Hepatocyte (in vitro differentiated cells): ENCODE data around the gene COL28A1. TPM values are rescaled to one million over a fixed set of nuclear protein-coding genes. Genes with fewer than 3 reads are reported as not detected.

Experiments used
- DNase-seq: peaks from one replicate; pipeline ENCODE4 v3.0.0-alpha.2; 2016; ENCODE audit warnings: low spot score
- H2AFZ ChIP-seq: fragments of 200-600 bp; sonication (generic); 2 replicates; pipeline ENCODE4 v1.6.0; 2016; ENCODE audit warnings: antibody characterized with exemption, mild to moderate bottlenecking
- H3K27ac ChIP-seq: fragments of 200-600 bp; sonication (generic); 2 replicates; pipeline ENCODE4 v1.5.1; 2016; ENCODE audit warnings: mild to moderate bottlenecking
- H3K27me3 ChIP-seq: fragments of 200-600 bp; sonication (generic); 2 replicates; pipeline ENCODE4 v1.6.1; 2016
- H3K36me3 ChIP-seq: fragments of 200-600 bp; sonication (generic); replicated peaks from 2 replicates; pipeline ENCODE4 v1.5.1; 2016; ENCODE audit warnings: low read depth; ENCODE audit not compliant: insufficient read depth
- H3K4me1 ChIP-seq: fragments of 200-600 bp; sonication (generic); 2 replicates; pipeline ENCODE4 v1.5.1; 2016; ENCODE audit warnings: mild to moderate bottlenecking, moderate library complexity; ENCODE audit not compliant: insufficient read depth
- H3K4me2 ChIP-seq: fragments of 200-600 bp; sonication (generic); 2 replicates; pipeline ENCODE4 v1.6.0; 2016
- H3K4me3 ChIP-seq: fragments of 200-600 bp; sonication (generic); 2 replicates; pipeline ENCODE4 v1.5.1; 2016; ENCODE audit warnings: mild to moderate bottlenecking
- H3K79me2 ChIP-seq: fragments of 200-600 bp; sonication (generic); 2 replicates; pipeline ENCODE4 v1.6.0; 2017; ENCODE audit warnings: mild to moderate bottlenecking
- H3K9me2 ChIP-seq: fragments of 200-600 bp; sonication (generic); replicated peaks from 2 replicates; pipeline ENCODE4 v1.6.0; 2017; ENCODE audit warnings: mild to moderate bottlenecking; ENCODE audit not compliant: insufficient read depth
- H3K9me3 ChIP-seq: fragments of 200-600 bp; sonication (generic); 2 replicates; pipeline ENCODE4 v1.5.1; 2016; ENCODE audit warnings: low read depth, mild to moderate bottlenecking
- H4K20me1 ChIP-seq: fragments of 200-600 bp; sonication (generic); 2 replicates; pipeline ENCODE4 v1.6.0; 2016; ENCODE audit warnings: mild to moderate bottlenecking; ENCODE audit not compliant: insufficient read depth, poor library complexity, severe bottlenecking
- EZH2 ChIP-seq: fragments of 200-600 bp; sonication (generic); IDR thresholded peaks from 2 replicates; pipeline ENCODE4 v1.6.1; 2016; ENCODE audit warnings: antibody characterized with exemption, mild to moderate bottlenecking, borderline replicate concordance
- EZH2phosphoT487 ChIP-seq: fragments of 200-600 bp; sonication (generic); IDR thresholded peaks from one replicate; pipeline ENCODE4 v1.6.1; 2018; ENCODE audit warnings: antibody characterized with exemption, mild to moderate bottlenecking, low read depth, moderate library complexity; ENCODE audit not compliant: unreplicated experiment, severe bottlenecking
- WGBS: methylation state at CpG from one replicate; pipeline ENCODE4 v1.1.6; 2016; ENCODE audit warnings: low lambda C conversion rate; ENCODE audit errors: missing lambda C conversion rate; 5-methylcytosine and 5-hydroxymethylcytosine counted together
- polyA plus RNA-seq: library from polyadenylated mRNA; unstranded; fragments of >200 nt; fragmentation: Nextera tagmentation; extraction: Ambion mirVana; gene quantifications from 2 replicates; pipeline ENCODE4 v1.2.1, GENCODE V29; 2016
- total RNA-seq: library from RNA; depleted of rRNA; stranded (reverse); fragments of >200 nt; gene quantifications from 2 replicates; pipeline ENCODE4 v1.2.3, GENCODE V29; 2014
- TF ChIP-seq, protein P1 (sequence below): fragments of 200-600 bp; sonication (generic); IDR thresholded peaks from 2 replicates; pipeline ENCODE4 v1.5.1; 2016; ENCODE audit warnings: antibody characterized with exemption, mild to moderate bottlenecking; ENCODE audit not compliant: poor library complexity

COL28A1 gene
- total and polyA plus RNA-seq, 2 experiments from 2014 or later: 0.28 to 0.47 TPM

DNA sequence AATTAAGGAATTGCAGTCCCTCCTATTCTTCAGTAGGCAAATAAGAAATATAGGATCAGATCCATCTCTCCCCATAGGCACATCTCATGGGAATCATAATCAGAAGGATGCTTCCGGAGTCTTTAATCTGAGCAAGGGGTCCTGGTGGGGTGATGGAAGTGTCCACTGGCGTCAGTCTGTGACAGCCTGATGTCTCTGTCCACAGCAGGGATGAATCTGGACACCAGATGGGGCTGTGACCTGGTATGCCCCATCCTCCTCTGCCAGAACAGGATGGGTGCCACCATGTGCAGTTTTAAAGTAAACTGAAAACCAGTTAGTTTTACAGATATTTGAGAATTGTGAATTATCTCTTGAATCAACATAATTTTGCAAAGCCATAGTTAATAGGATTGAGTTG, 204.7 kb downstream of the COL28A1 start:
- no peak overlapping the region for H3K4me2 ChIP-seq
- 72% methylated on average over 2 of the region's 2 CpGs for WGBS
- H3K36me3 ChIP-seq: no peaks in the 10 kb centered on the region
- no peaks in the 10 kb centered on the region for H4K20me1 ChIP-seq
- H2AFZ ChIP-seq: no peak overlapping the region
- no peak overlapping the region for H3K27ac ChIP-seq
- no peaks in the 10 kb centered on the region for H3K9me3 ChIP-seq
- no peak for TF ChIP-seq EZH2phosphoT487
- TF ChIP-seq EZH2: no peak
- TF ChIP-seq, protein P1, sequence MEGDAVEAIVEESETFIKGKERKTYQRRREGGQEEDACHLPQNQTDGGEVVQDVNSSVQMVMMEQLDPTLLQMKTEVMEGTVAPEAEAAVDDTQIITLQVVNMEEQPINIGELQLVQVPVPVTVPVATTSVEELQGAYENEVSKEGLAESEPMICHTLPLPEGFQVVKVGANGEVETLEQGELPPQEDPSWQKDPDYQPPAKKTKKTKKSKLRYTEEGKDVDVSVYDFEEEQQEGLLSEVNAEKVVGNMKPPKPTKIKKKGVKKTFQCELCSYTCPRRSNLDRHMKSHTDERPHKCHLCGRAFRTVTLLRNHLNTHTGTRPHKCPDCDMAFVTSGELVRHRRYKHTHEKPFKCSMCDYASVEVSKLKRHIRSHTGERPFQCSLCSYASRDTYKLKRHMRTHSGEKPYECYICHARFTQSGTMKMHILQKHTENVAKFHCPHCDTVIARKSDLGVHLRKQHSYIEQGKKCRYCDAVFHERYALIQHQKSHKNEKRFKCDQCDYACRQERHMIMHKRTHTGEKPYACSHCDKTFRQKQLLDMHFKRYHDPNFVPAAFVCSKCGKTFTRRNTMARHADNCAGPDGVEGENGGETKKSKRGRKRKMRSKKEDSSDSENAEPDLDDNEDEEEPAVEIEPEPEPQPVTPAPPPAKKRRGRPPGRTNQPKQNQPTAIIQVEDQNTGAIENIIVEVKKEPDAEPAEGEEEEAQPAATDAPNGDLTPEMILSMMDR: no peak
- no peak overlapping the region for H3K4me3 ChIP-seq
- H3K4me1 ChIP-seq: no peaks in the 10 kb centered on the region
- no peaks in the 10 kb centered on the region for H3K79me2 ChIP-seq
- no peaks in the 10 kb centered on the region for H3K9me2 ChIP-seq
- no peaks in the 10 kb centered on the region for H3K27me3 ChIP-seq
- no peak for DNase-seq

DNA sequence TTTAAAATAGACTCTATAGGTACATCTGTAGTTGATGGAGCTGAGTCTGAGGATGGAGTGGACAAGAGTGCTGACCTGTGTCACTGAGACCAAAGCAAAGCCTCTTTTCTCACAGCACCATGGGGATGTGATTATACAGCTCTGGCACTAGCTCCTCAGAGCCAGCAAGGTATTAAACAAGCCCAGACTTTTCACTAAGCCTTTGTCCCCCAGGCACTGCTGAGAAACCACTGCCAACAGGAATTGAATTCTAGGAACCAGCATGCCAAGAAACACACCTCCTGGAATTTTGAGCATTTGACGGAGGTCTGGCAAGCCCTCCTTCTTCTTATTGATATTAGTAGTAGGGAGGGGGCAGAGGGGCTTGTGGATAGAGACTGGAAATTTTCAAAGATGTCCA, 206.3 kb downstream of the COL28A1 start:
- no peaks in the 10 kb centered on the region for H3K9me3 ChIP-seq
- no peaks in the 10 kb centered on the region for H3K79me2 ChIP-seq
- no peaks in the 10 kb centered on the region for H3K36me3 ChIP-seq
- H3K4me2 ChIP-seq: no peak overlapping the region
- H3K27me3 ChIP-seq: no peaks in the 10 kb centered on the region
- no peak overlapping the region for H2AFZ ChIP-seq
- no peaks in the 10 kb centered on the region for H3K9me2 ChIP-seq
- H3K4me3 ChIP-seq: no peak overlapping the region
- 35% methylated on average over 1 of the region's 1 CpG for WGBS
- H4K20me1 ChIP-seq: no peaks in the 10 kb centered on the region
- no peak for TF ChIP-seq EZH2
- TF ChIP-seq, protein P1: no peak
- TF ChIP-seq EZH2phosphoT487: no peak
- no peaks in the 10 kb centered on the region for H3K4me1 ChIP-seq
- no peak for DNase-seq
- no peak overlapping the region for H3K27ac ChIP-seq

DNA sequence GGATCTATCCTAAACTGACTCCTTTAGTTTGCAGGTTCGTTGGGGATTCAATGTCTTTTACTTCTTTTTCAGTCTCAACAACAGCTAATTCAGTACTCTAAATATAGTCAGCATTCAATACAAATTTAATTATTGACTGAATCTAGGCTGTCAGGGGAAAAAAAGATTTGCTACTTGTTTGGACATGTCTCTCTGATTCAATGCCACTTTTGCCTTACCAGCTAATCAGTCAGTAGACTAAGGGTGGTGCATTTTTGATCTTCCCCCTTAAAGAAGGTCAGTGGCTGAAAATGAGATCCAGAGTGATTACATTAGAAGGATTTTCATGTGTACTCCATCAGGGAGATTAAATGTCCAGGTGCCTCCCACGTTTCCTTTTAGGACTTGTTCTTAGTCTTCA, 208.2 kb downstream of the COL28A1 start:
- Histone ChIP-seq H3K4me2 (no peak overlapping the region), H3K36me3 (no peaks in the 10 kb centered on the region), H3K79me2 (no peaks in the 10 kb centered on the region), H2AFZ (no peak overlapping the region), H3K4me1 (peaks cover 4% of the 10 kb centered on the region), H3K27ac (no peak overlapping the region), H4K20me1 (no peaks in the 10 kb centered on the region), H3K9me3 (no peaks in the 10 kb centered on the region), H3K4me3 (no peak overlapping the region), H3K9me2 (no peaks in the 10 kb centered on the region), H3K27me3 (no peaks in the 10 kb centered on the region)
- TF ChIP-seq EZH2phosphoT487: no peak
- TF ChIP-seq, protein P1: no peak
- no peak for TF ChIP-seq EZH2
- 77% methylated on average over 2 of the region's 2 CpGs for WGBS
- no peak for DNase-seq

DNA sequence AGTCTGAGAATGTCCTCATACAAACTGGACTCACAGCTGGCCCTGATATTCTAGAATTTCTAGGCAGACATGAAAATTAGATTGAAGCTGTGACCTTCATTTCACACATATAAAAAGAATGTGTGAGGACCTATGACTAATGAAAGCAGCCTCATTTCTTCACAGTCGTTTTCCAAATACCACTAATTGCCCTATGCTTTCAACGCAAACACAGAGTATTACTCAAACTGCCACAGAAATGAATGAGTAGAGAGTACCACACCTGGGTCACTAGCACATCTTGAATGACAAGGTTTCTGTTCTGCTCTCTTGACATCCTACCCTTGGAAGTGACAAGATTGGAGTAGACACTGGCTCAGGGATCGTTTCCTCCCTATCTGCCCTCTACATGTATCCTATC, 211.0 kb downstream of the COL28A1 start:
- Histone ChIP-seq H2AFZ (no peak overlapping the region), H3K4me2 (no peak overlapping the region), H3K9me2 (no peaks in the 10 kb centered on the region), H3K9me3 (no peaks in the 10 kb centered on the region), H3K36me3 (no peaks in the 10 kb centered on the region), H3K27ac (no peak overlapping the region), H3K4me3 (no peak overlapping the region), H3K79me2 (no peaks in the 10 kb centered on the region), H4K20me1 (no peaks in the 10 kb centered on the region), H3K27me3 (no peaks in the 10 kb centered on the region), H3K4me1 (peaks cover 13% of the 10 kb centered on the region)
- no peak for DNase-seq
- WGBS: 85% methylated on average over 3 of the region's 3 CpGs
- no peak for TF ChIP-seq EZH2phosphoT487
- TF ChIP-seq, protein P1: no peak
- no peak for TF ChIP-seq EZH2
